GM21825 (cell line): ENCODE measurements around the gene ARL5C.
"Not testable (repeated sequence)": the region's sequence is repeated elsewhere in the genome, so short reads cannot be mapped to it uniquely, and the experiment has no call there.

Experiments used
- ATAC-seq: cut with Tn5 transposase; IDR thresholded peaks from one replicate; pipeline ENCODE4 v1.9.1; 2021; ENCODE audit warnings: mild to moderate bottlenecking, moderate library complexity; ENCODE audit not compliant: unreplicated experiment

ARL5C gene

GRCh38 chr17:39168503-39168902, 2.5 kb upstream of the ARL5C start:
- not testable (repeated sequence) for ATAC-seq

- no peak for ATAC-seq
Measured at GRCh38 chr17:39167476-39167875, 1.5 kb upstream of the ARL5C start.

- ATAC-seq: no peak
Measured at GRCh38 chr17:39166437-39167335, 725 bp upstream of the ARL5C start.

- no peak for ATAC-seq
Measured at GRCh38 chr17:39165178-39165840, 652 bp downstream of the ARL5C start.

GRCh38 chr17:39164675-39165143, 1.3 kb downstream of the ARL5C start:
- peak; percentile 71 for ATAC-seq

GRCh38 chr17:39161962-39162361, 4.0 kb downstream of the ARL5C start:
- ATAC-seq: no peak

- ATAC-seq: no peak
Measured at GRCh38 chr17:39158623-39159022, 7.3 kb downstream of the ARL5C start.

- no peak for ATAC-seq
Measured at GRCh38 chr17:39156491-39156890, 9.5 kb downstream of the ARL5C start.

- ATAC-seq: no peak
Measured at GRCh38 chr17:39155654-39156053, 10.3 kb downstream of the ARL5C start.

GRCh38 chr17:39153599-39154051, 12.3 kb downstream of the ARL5C start:
- ATAC-seq: peak; percentile 37

- ATAC-seq: no peak
Measured at GRCh38 chr17:39151943-39152818, 13.8 kb downstream of the ARL5C start.

- ATAC-seq: no peak
Measured at GRCh38 chr17:39151150-39151942, 14.6 kb downstream of the ARL5C start, which contains the start of gene PLXDC1. Gene PLXDC1, minus strand, starts transcription at chr17:39151637. Its CDS starts 200 bp downstream, at chr17:39151437.

GRCh38 chr17:39150795-39151149, 15.2 kb downstream of the ARL5C start:
- no peak for ATAC-seq

GRCh38 chr17:39150104-39150634, 15.8 kb downstream of the ARL5C start:
- no peak for ATAC-seq

- no peak for ATAC-seq
Measured at GRCh38 chr17:39147221-39148185, 18.5 kb downstream of the ARL5C start.

GRCh38 chr17:39146273-39146672, 19.7 kb downstream of the ARL5C start:
- ATAC-seq: no peak

GRCh38 chr17:39145143-39145542, 20.8 kb downstream of the ARL5C start:
- no peak for ATAC-seq

GRCh38 chr17:39144416-39144840, 21.5 kb downstream of the ARL5C start:
- ATAC-seq: no peak
